ENCODE data around the gene NAGK. TPM values are rescaled to one million over a fixed set of nuclear protein-coding genes. Genes with fewer than 3 reads are reported as not detected.

Gene NAGK
- total and polyA plus RNA-seq, 9 of the 15 experiments (the other 6 are each of a cell fraction or from before 2014, with no cell fraction given), result 4.9 to 14.9 (median 10.6) TPM

- peak in 1 of 2 experiments; percentile 95; a peak in 2 of 4 replicates for TF ChIP-seq ZNF318 (IDR thresholded peaks at IDR 0.05; ENCODE audit: borderline replicate concordance in 1 of 2, low read depth in 1 of 2)
- no peak for TF ChIP-seq KLF10 (CRISPR knock-in tag; IDR thresholded peaks at IDR 0.05)
- no peak for TF ChIP-seq ZNF507 (tag; conservative IDR thresholded peaks at IDR 0.05)
- no peak for TF ChIP-seq FOXJ3 (CRISPR knock-in tag; IDR thresholded peaks at IDR 0.05)
- no peak for TF ChIP-seq BRCA1 (IDR thresholded peaks at IDR 0.05)
- TF ChIP-seq BRCA1 (CRISPR knock-in tag; IDR thresholded peaks at IDR 0.05), result no peak
- TF ChIP-seq ZNF57 (CRISPR knock-in tag; IDR thresholded peaks at IDR 0.05), result no peak
- no peak for TF ChIP-seq YBX1 (IDR thresholded peaks at IDR 0.05)
- TF ChIP-seq SRSF3 (IDR thresholded peaks at IDR 0.05; ENCODE audit: insufficient read depth, low read length), result no peak
- no peak; the same call in 1 of the 2 replicates for TF ChIP-seq HIVEP1 (CRISPR knock-in tag; IDR thresholded peaks at IDR 0.05)
- peak; percentile 58 for TF ChIP-seq ARID1B (IDR thresholded peaks at IDR 0.05)
- no peak for TF ChIP-seq CC2D1A (IDR thresholded peaks at IDR 0.05)
- peak; percentile 98 for TF ChIP-seq EP400 (IDR thresholded peaks at IDR 0.05)
- no peak for TF ChIP-seq SMARCB1 (IDR thresholded peaks at IDR 0.05; ENCODE audit: insufficient read length, low read depth)
- TF ChIP-seq ZNF316 (IDR thresholded peaks at IDR 0.05), result no peak
- peak; percentile 71; the same call in 1 of the 2 replicates for TF ChIP-seq GATAD2A (IDR thresholded peaks at IDR 0.05)
- no peak for TF ChIP-seq ZZZ3 (IDR thresholded peaks at IDR 0.05)
- TF ChIP-seq ZNF134 (CRISPR knock-in tag; conservative IDR thresholded peaks at IDR 0.05), result no peak
- peak; percentile 81 for TF ChIP-seq RBBP5 (IDR thresholded peaks at IDR 0.05; ENCODE audit: borderline replicate concordance, insufficient read depth, low read length, poor library complexity, severe bottlenecking)
- no peak for TF ChIP-seq XRCC4 (IDR thresholded peaks at IDR 0.05; ENCODE audit: extremely low read depth, insufficient read depth, insufficient read length)
- TF ChIP-seq HNRNPH1 (optimal IDR thresholded peaks at IDR 0.05; ENCODE audit: low read depth, low read length), result no peak
- TF ChIP-seq TAF15 (IDR thresholded peaks at IDR 0.05; ENCODE audit: low read depth, low read length), result no peak
- TF ChIP-seq ZNF133 (CRISPR knock-in tag; IDR thresholded peaks at IDR 0.05), result no peak
These were observed at the start of gene NAGK (continued) for GRCh38 chr2:71068218-71069035.

Data from K562 (cell line).